HG03354 (cell line): ENCODE measurements around the gene POLR2F.
"Not testable (repeated sequence)": the region's sequence is repeated elsewhere in the genome, so short reads cannot be mapped to it uniquely, and the experiment has no call there.

Experiments
- ATAC-seq: cut with Tn5 transposase; IDR thresholded peaks from one replicate; pipeline ENCODE4 v1.9.1; 2021; ENCODE audit warnings: mild to moderate bottlenecking; ENCODE audit not compliant: unreplicated experiment, poor library complexity, severe bottlenecking

The POLR2F gene

GRCh38 chr22:37947142-37947795 is 6.2 kb upstream of the POLR2F start:
- ATAC-seq, result not testable (repeated sequence)

DNA sequence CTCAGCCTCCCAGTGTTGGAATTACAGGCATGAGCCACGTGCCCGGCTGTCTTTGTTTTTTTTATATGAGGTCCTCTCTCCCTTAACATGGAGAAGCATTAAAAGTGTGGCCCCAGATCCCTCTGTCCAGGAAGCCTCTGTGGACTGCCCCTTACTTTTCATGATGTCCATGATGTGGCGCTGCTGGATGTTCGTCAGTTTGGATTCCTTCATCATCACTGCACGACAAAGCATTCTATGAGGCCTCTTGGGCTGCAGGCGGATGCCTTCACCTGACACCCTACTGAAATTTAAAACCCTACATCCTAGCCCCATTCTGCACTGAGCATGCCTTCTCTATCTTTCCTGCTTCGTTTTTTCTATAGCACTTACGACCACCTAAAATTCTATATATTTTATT is 2.2 kb upstream of the POLR2F start:
- ATAC-seq, result no peak

DNA sequence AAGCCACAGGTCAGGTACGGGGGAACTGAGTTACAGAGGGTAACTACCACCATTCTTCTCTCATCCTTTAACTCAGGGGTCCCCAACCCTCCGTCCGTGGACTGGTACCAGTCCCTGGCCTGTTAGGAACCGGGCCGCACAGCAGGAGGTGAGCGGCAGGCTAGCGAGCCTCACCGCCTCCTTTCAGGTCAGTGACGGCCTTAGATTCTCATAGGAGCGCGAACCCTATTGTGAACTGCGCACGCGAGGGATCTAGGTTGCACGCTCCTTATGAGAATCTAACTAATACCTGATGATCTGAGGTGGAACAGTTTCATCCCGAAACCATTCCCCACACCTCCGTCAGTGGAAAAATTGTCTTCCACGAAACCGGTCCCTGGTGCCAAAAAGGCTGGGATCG is 870 bp upstream of the POLR2F start:
- not testable (repeated sequence) for ATAC-seq

DNA sequence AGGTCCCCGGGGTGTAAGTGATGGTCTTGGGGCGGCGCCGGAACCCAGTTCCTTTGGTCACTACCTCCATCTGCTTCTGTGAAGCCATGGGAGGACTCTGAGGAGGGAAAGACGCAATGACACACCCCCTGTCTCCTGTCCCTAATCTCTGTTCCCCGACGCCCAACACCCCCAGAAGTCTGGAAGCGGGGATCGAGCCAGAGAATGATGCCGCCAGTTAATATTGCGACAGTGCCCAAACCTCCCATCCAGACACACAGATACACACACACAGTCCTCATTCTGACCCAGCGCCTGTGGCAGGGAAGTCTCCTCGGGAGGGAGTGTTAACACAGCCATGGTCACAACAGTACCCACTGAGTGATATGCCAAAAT is 450 bp upstream of the POLR2F start:
- no peak for ATAC-seq

- ATAC-seq, result no peak
These were observed 1.2 kb downstream of the POLR2F start for GRCh38 chr22:37954686-37955085.

DNA sequence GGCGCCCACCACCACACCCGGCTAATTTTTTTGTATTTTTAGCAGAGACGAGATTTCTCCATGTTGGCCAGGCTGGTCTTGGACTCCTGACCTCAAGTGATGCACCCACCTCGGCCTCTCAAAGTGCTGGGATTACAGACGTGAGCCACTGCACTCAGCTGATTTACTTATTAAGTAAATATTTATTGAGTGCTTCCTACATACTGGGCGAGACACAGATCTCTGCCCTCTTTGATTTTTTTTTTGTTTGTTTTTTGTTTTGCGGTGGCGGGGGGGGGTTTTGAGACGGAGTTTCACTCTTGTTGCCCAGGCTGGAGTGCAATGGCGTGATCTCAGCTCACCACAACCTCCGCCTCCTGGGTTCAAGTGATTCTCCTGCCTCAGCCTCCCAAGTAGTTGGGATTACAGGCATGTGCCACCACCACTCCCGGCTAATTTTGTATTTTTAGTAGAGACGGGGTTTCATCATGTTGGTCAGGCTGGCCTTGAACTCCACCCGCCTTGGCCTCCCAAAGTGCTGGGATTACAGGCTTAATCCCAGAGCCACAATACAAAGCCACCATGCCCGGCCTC is 2.4 kb downstream of the POLR2F start:
- ATAC-seq, result not testable (repeated sequence)

- ATAC-seq, result no peak
These were observed 3.7 kb downstream of the POLR2F start for GRCh38 chr22:37957232-37957631.

GRCh38 chr22:37959231-37959825 is 5.8 kb downstream of the POLR2F start:
- ATAC-seq, result no peak

DNA sequence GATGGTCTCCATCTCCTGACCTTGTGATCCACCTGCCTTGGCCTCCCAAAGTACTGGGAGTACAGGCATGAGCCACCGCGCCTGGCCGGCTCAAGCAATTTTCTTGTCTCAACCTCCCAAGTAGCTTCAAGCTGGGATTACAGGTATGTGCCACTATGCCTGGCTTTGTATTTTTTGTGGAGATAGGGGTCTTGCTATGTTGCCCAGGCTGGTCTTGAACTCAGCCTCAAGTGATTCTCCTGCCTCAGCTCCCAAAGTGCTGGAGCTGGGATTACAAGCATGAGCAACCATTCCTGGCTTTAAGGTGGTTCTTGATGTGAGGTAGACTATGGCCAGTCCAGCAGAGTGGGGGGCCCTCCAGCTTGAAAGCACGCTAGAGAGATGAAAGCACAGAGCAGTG is 7.6 kb downstream of the POLR2F start:
- ATAC-seq, result no peak

DNA sequence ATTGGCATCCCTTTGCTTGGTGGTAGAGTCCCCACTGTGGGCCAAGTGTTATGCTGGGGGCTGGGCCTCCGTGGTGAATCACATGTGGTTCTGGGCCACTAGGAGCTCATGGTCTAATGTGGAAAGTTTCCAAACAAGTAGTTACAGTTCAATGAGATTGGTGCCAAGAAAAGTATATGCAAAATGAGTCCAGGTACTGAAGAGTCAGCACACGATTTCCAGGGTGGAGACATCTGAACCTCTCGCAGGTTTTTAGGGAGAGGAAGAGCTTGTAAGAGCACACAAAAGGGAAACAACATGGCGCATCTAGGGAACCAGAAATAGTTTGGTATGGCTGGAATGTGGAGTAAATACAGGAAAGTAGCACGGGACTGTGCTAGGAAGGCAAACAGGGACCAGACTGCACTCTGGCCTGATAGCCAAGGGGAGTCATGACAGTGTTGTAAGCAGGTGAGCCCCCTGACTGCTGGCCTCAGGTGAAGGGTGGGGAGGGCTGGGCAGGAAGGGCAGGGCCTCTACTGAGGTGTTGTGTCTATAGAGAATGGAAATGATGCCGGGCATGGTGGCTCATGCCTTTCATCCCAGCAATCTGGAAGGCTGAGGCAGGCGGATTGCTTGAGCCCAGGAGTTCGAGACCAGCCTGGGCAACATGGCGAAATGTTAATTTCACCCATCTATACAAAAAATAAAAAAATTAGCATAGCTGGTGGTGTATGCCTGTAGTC is 12.6 kb downstream of the POLR2F start:
- no peak for ATAC-seq

- no peak for ATAC-seq
These were observed 13.6 kb downstream of the POLR2F start for GRCh38 chr22:37967147-37967546.

- no peak for ATAC-seq
These were observed 14.3 kb downstream of the POLR2F start for GRCh38 chr22:37967637-37968451.

DNA sequence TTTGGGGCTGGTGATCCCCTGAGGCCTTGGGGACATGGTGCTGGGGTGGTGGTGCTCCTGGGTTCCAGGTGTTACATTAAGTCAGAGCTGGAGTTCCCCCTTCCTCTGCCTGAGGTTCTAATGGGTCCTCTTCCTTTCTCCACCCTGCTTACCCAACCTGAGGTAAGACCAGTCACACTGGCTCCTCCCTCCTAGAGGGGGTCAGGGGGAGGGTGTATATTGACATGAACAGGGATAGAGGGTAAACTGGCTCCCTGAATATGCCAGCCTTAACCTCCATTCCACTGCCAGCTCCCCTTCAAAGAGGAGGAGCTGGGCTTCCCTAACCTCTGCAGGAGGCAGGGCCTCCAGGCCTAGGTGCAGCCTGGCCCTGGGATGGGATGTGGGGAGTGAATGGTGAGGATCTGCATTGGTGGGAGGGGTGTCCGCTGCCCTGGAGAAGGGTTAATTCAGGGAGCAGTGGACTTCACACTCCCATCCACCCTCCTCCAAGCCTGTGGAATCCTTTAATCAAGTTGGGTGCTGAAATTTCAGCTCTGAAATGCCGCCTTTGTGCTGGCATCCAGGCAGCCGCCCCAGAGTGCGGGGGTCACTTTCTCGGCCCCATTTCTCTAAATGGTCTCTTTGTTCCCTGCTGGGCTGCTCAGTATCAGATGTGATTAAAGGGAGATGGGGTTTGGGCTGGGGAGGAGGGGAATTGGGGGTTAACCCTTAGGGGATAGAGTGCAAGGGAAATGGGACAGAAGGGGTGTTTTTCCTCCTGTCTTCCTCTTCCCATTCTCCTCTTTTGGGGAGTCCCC is 15.2 kb downstream of the POLR2F start:
- no peak for ATAC-seq

DNA sequence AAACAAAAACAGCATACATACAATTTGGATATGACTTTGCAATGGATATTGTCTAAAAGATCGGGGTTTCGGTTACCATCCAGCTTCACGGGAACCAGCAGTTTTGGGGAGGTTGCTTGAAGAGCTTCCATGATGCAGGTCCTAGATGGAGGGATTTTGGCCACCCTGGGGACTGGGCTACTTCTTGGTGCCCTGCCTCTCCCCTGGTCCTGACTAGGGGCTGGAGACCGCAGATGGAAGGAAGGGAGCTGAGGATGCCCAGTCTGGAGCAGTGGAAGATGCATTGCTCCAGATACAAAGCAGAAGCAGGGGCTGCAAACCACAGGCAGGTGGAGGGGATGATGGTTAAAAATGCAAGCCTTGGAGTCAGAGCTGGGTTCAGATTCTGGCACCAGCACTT is 17.4 kb downstream of the POLR2F start:
- no peak for ATAC-seq

DNA sequence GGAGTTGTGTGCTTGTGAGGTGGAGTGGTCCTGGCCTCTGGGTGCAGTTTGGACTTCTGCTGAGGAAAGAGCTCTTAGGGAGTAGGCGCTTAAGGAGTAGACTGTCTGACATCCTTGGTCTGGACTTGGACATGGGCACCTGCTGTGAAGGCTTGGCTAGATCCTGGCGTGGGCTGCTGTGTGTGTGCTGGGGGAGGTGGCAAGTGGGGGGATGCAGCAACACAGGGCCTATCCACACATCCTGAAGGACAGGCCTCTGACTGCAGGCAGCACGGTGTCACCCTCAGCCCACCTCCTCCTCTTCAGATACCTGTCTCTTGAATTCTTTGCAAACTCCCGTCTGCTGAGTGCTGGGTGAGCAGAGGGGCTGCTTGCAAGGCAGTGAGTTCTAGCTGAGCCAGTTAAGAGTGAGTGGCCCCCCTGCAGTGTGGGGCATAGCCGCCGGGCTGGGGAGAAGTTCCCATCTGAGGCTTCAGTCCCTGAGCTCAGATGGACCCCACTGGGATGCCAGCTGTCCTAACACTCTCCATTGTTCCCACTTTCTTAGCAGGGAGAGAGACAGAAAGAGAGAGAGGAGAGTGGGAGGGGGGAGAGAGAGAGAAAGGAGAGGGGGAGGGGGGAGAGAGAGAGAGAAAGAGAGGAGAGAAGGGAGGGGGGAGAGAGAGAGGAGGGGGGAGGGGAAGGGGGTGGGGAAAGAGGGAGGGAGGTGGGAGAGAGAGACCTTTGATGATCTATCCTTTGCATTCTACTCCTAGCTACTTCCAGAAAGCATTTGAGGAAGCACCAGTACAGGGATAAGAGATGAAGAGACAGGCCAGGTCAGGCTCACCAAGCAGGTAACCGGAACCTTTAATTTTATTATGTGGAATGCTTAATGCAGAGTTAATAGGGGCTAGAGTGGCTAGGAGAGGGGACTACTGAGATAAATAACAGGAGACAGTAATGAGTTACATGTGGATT is 18.3 kb downstream of the POLR2F start:
- ATAC-seq, result no peak

- no peak for ATAC-seq
These were observed 19.0 kb downstream of the POLR2F start for GRCh38 chr22:37972527-37972926.

GRCh38 chr22:37973271-37974170 is 20.0 kb downstream of the POLR2F start:
- ATAC-seq, result no peak
